ENCODE measurements around the gene CAPN1.

CAPN1 gene

GRCh38 chr11:65134952-65135632 is 46.6 kb upstream of the CAPN1 start:
- TF ChIP-seq CEBPB (IDR thresholded peaks at IDR 0.05) (no peak), YY1 (IDR thresholded peaks at IDR 0.05; ENCODE audit: low read depth) (no peak), NFIC (IDR thresholded peaks at IDR 0.05) (peak; percentile 51; the same call in 1 of the 2 replicates), FOXM1 (IDR thresholded peaks at IDR 0.05; ENCODE audit: borderline replicate concordance, low read depth) (no peak), MAX (IDR thresholded peaks at IDR 0.05) (0 out of 2 replicates have a peak, but pooled peaks have one; percentile 1), RAD21 (IDR thresholded peaks at IDR 0.05; ENCODE audit: low read depth) (no peak), EP300 (IDR thresholded peaks at IDR 0.05; ENCODE audit: borderline replicate concordance) (0 out of 2 replicates have a peak, but pooled peaks have one; percentile 30), EGR1 (IDR thresholded peaks at IDR 0.05) (0 out of 2 replicates have a peak, but pooled peaks have one; percentile 54), TAF1 (IDR thresholded peaks at IDR 0.05; ENCODE audit: low read depth) (peak; percentile 69; the same call in 1 of the 2 replicates), USF1 (IDR thresholded peaks at IDR 0.05) (no peak), ZBTB7A (IDR thresholded peaks at IDR 0.05; ENCODE audit: low read depth) (no peak), CREB1 (IDR thresholded peaks at IDR 0.05; ENCODE audit: low read depth) (no peak), TEAD4 (IDR thresholded peaks at IDR 0.05) (no peak), TCF12 (IDR thresholded peaks at IDR 0.05; ENCODE audit: low read depth) (no peak)
- TF ChIP-seq, protein P1, sequence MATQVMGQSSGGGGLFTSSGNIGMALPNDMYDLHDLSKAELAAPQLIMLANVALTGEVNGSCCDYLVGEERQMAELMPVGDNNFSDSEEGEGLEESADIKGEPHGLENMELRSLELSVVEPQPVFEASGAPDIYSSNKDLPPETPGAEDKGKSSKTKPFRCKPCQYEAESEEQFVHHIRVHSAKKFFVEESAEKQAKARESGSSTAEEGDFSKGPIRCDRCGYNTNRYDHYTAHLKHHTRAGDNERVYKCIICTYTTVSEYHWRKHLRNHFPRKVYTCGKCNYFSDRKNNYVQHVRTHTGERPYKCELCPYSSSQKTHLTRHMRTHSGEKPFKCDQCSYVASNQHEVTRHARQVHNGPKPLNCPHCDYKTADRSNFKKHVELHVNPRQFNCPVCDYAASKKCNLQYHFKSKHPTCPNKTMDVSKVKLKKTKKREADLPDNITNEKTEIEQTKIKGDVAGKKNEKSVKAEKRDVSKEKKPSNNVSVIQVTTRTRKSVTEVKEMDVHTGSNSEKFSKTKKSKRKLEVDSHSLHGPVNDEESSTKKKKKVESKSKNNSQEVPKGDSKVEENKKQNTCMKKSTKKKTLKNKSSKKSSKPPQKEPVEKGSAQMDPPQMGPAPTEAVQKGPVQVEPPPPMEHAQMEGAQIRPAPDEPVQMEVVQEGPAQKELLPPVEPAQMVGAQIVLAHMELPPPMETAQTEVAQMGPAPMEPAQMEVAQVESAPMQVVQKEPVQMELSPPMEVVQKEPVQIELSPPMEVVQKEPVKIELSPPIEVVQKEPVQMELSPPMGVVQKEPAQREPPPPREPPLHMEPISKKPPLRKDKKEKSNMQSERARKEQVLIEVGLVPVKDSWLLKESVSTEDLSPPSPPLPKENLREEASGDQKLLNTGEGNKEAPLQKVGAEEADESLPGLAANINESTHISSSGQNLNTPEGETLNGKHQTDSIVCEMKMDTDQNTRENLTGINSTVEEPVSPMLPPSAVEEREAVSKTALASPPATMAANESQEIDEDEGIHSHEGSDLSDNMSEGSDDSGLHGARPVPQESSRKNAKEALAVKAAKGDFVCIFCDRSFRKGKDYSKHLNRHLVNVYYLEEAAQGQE (IDR thresholded peaks at IDR 0.05; ENCODE audit: low read depth), result no peak

GRCh38 chr11:65135633-65136145 is 46.0 kb upstream of the CAPN1 start:
- TF ChIP-seq MAX (IDR thresholded peaks at IDR 0.05) (no peak), EP300 (IDR thresholded peaks at IDR 0.05; ENCODE audit: borderline replicate concordance) (no peak), USF1 (IDR thresholded peaks at IDR 0.05) (no peak), ZBTB7A (IDR thresholded peaks at IDR 0.05; ENCODE audit: low read depth) (no peak), EGR1 (IDR thresholded peaks at IDR 0.05) (no peak), TEAD4 (IDR thresholded peaks at IDR 0.05) (no peak), RAD21 (IDR thresholded peaks at IDR 0.05; ENCODE audit: low read depth) (no peak), TCF12 (IDR thresholded peaks at IDR 0.05; ENCODE audit: low read depth) (no peak), FOXM1 (IDR thresholded peaks at IDR 0.05; ENCODE audit: borderline replicate concordance, low read depth) (no peak), CEBPB (IDR thresholded peaks at IDR 0.05) (no peak), TAF1 (IDR thresholded peaks at IDR 0.05; ENCODE audit: low read depth) (no peak), YY1 (IDR thresholded peaks at IDR 0.05; ENCODE audit: low read depth) (no peak), CREB1 (IDR thresholded peaks at IDR 0.05; ENCODE audit: low read depth) (no peak)
- TF ChIP-seq, protein P1 (IDR thresholded peaks at IDR 0.05; ENCODE audit: low read depth), result no peak

DNA sequence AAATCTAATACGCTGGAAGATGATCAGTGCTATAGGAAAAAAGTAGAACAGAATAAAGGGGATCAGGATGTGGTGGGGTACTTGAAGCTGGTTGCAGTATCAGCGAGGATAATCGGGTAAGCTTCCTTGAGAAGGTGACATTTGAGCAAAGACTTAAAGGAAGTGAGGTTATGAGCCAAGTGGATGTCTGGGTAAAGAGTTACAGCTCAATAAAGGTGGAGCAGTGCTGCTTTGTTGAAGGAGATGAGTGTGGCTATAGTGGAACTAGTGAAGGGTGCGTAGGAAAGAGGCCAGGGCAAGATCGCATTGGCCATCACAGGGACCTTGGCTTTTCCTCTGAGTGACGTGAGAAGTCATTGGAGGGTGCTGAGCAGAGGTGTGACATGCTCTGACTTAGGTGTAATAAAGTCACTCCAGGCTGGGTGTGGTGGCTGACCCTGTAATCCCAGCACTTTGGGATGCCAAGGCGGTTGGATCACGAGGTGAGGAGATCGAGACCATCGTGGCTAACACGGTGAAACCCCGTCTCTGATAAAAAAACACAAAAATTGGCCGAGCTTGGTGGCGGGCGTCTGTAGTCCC is 45.1 kb upstream of the CAPN1 start:
- TF ChIP-seq CREB1 (IDR thresholded peaks at IDR 0.05; ENCODE audit: low read depth) (no peak), NFIC (IDR thresholded peaks at IDR 0.05) (no peak), TAF1 (IDR thresholded peaks at IDR 0.05; ENCODE audit: low read depth) (no peak), FOXM1 (IDR thresholded peaks at IDR 0.05; ENCODE audit: borderline replicate concordance, low read depth) (no peak), USF1 (IDR thresholded peaks at IDR 0.05) (no peak), EGR1 (IDR thresholded peaks at IDR 0.05) (no peak), TEAD4 (IDR thresholded peaks at IDR 0.05) (no peak), ZBTB7A (IDR thresholded peaks at IDR 0.05; ENCODE audit: low read depth) (no peak), RAD21 (IDR thresholded peaks at IDR 0.05; ENCODE audit: low read depth) (no peak), MAX (IDR thresholded peaks at IDR 0.05) (no peak), CEBPB (IDR thresholded peaks at IDR 0.05) (no peak), EP300 (IDR thresholded peaks at IDR 0.05; ENCODE audit: borderline replicate concordance) (no peak), YY1 (IDR thresholded peaks at IDR 0.05; ENCODE audit: low read depth) (no peak), TCF12 (IDR thresholded peaks at IDR 0.05; ENCODE audit: low read depth) (no peak)
- TF ChIP-seq, protein P1 (IDR thresholded peaks at IDR 0.05; ENCODE audit: low read depth), result no peak

Measured in Ishikawa (cell line).